ENCODE measurements around the gene NHERF1. TPM values are rescaled to one million over a fixed set of nuclear protein-coding genes. Genes with fewer than 3 reads are reported as not detected.

Gene NHERF1
- total and polyA plus RNA-seq, 9 of the 15 experiments (the other 6 are each of a cell fraction or from before 2014, with no cell fraction given): 11.4 to 79.9 (median 36.9) TPM

- TF ChIP-seq ZNF639 (CRISPR knock-in tag; conservative IDR thresholded peaks at IDR 0.05 in 1 of 2, IDR thresholded peaks at IDR 0.05 in 1 of 2) (peak in 1 of 2 experiments; percentile 73; a peak in 2 of 4 replicates), ZBTB7A (IDR thresholded peaks at IDR 0.05; ENCODE audit: borderline replicate concordance, control insufficient read depth, low read depth, low read length) (peak; percentile 38; the same call in 1 of the 2 replicates), KHSRP (IDR thresholded peaks at IDR 0.05) (no peak), DMBX1 (CRISPR knock-in tag; IDR thresholded peaks at IDR 0.05; ENCODE audit: borderline replicate concordance) (no peak), BCLAF1 (IDR thresholded peaks at IDR 0.05; ENCODE audit: borderline replicate concordance in 1 of 2, control insufficient read depth in 1 of 2, low read depth in 2 of 2, low read length in 1 of 2) (no peak), NONO (IDR thresholded peaks at IDR 0.05; ENCODE audit: low read depth in 2 of 2, low read length in 1 of 2) (peak; percentile 66 to 87; a peak in 2 of 4 replicates), NR1H2 (CRISPR knock-in tag; IDR thresholded peaks at IDR 0.05) (no peak), AFF1 (IDR thresholded peaks at IDR 0.05; ENCODE audit: low read depth in 1 of 2, partially characterized antibody in 2 of 2) (no peak)
- TF ChIP-seq, protein P1, sequence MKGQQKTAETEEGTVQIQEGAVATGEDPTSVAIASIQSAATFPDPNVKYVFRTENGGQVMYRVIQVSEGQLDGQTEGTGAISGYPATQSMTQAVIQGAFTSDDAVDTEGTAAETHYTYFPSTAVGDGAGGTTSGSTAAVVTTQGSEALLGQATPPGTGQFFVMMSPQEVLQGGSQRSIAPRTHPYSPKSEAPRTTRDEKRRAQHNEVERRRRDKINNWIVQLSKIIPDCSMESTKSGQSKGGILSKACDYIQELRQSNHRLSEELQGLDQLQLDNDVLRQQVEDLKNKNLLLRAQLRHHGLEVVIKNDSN (CRISPR knock-in tag; IDR thresholded peaks at IDR 0.05): no peak
- TF ChIP-seq, protein P2, sequence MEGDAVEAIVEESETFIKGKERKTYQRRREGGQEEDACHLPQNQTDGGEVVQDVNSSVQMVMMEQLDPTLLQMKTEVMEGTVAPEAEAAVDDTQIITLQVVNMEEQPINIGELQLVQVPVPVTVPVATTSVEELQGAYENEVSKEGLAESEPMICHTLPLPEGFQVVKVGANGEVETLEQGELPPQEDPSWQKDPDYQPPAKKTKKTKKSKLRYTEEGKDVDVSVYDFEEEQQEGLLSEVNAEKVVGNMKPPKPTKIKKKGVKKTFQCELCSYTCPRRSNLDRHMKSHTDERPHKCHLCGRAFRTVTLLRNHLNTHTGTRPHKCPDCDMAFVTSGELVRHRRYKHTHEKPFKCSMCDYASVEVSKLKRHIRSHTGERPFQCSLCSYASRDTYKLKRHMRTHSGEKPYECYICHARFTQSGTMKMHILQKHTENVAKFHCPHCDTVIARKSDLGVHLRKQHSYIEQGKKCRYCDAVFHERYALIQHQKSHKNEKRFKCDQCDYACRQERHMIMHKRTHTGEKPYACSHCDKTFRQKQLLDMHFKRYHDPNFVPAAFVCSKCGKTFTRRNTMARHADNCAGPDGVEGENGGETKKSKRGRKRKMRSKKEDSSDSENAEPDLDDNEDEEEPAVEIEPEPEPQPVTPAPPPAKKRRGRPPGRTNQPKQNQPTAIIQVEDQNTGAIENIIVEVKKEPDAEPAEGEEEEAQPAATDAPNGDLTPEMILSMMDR (IDR thresholded peaks at IDR 0.05 in 2 of 3, conservative IDR thresholded peaks at IDR 0.05 in 1 of 3; ENCODE audit: insufficient read depth in 2 of 3, low read depth in 1 of 3, low read length in 3 of 3): peak; percentile 22 to 78 (median 31); a peak in 4 of 6 replicates
Measured at GRCh38 chr17:74748529-74749278, at the start of gene NHERF1 (continued).
